Astrocyte (in vitro differentiated cells and primary cell): ENCODE results near the gene ABLIM2. TPM values are rescaled to one million over a fixed set of nuclear protein-coding genes. Genes with fewer than 3 reads are reported as not detected.

Experiments
- DNase-seq: peaks from one replicate; pipeline ENCODE4 v3.0.0-alpha.2; 2010; ENCODE audit warnings: low read depth
- FAIRE-seq: peaks from 2 replicates; lab custom pipeline; 2011; peaks lifted over from hg19 to GRCh38; lab: Jason Lieb, UNC
- H2AFZ ChIP-seq: 2 replicates; pipeline ENCODE4 v1.6.0; 2012; ENCODE audit warnings: low read depth, low read length, inconsistent platforms
- H3K27ac ChIP-seq: 2 replicates; pipeline ENCODE4 v1.5.1; 2011; ENCODE audit warnings: low read depth, low read length, inconsistent platforms
- H3K27me3 ChIP-seq: 2 replicates; pipeline ENCODE4 v1.6.0; 2011; ENCODE audit warnings: low read length, inconsistent platforms; ENCODE audit not compliant: insufficient read depth
- H3K36me3 ChIP-seq: 2 replicates; pipeline ENCODE4 v1.5.1; 2011; ENCODE audit warnings: low read length, inconsistent platforms; ENCODE audit not compliant: insufficient read depth
- H3K4me1 ChIP-seq: 2 replicates; pipeline ENCODE4 v1.5.1; 2011; ENCODE audit warnings: low read length, inconsistent platforms; ENCODE audit not compliant: insufficient read depth
- H3K4me2 ChIP-seq: 2 replicates; pipeline ENCODE4 v1.6.0; 2012; ENCODE audit warnings: low read length, inconsistent platforms
- H3K4me3 ChIP-seq: 2 replicates; pipeline ENCODE4 v1.5.1; 2011; ENCODE audit warnings: low read depth, mild to moderate bottlenecking, low read length, inconsistent platforms; ENCODE audit not compliant: insufficient read depth
- H3K79me2 ChIP-seq: 2 replicates; pipeline ENCODE4 v1.6.0; 2012; ENCODE audit warnings: mild to moderate bottlenecking, low read length, inconsistent platforms; ENCODE audit not compliant: insufficient read depth
- H3K9ac ChIP-seq: 2 replicates; pipeline ENCODE4 v1.6.0; 2012; ENCODE audit warnings: mild to moderate bottlenecking, low read length, inconsistent platforms
- H3K9me3 ChIP-seq: 2 replicates; pipeline ENCODE4 v1.5.1; 2012; ENCODE audit warnings: low read depth, mild to moderate bottlenecking, low read length, inconsistent platforms; ENCODE audit not compliant: insufficient read depth
- H4K20me1 ChIP-seq: 2 replicates; pipeline ENCODE4 v1.6.0; 2012; ENCODE audit warnings: low read length, inconsistent platforms; ENCODE audit not compliant: insufficient read depth
- H3K27ac Mint-ChIP-seq: one replicate; pipeline ENCODE4 v1.8.0; 2021; ENCODE audit warnings: mild to moderate bottlenecking, mixed read lengths; ENCODE audit not compliant: unreplicated experiment
- H3K27me3 Mint-ChIP-seq: one replicate; pipeline ENCODE4 v1.8.0; 2021; ENCODE audit warnings: low read depth, mixed read lengths; ENCODE audit not compliant: unreplicated experiment
- H3K36me3 Mint-ChIP-seq: one replicate; pipeline ENCODE4 v1.8.0; 2021; ENCODE audit warnings: low read depth, mixed read lengths; ENCODE audit not compliant: unreplicated experiment
- H3K4me1 Mint-ChIP-seq: one replicate; pipeline ENCODE4 v1.8.0; 2021; ENCODE audit warnings: low read depth, mixed read lengths; ENCODE audit not compliant: unreplicated experiment
- H3K4me3 Mint-ChIP-seq: one replicate; pipeline ENCODE4 v1.8.0; 2021; ENCODE audit warnings: mild to moderate bottlenecking, moderate library complexity, mixed read lengths; ENCODE audit not compliant: unreplicated experiment
- H3K9me3 Mint-ChIP-seq: one replicate; pipeline ENCODE4 v1.8.0; 2021; ENCODE audit warnings: mild to moderate bottlenecking, mixed read lengths; ENCODE audit not compliant: unreplicated experiment
- EZH2 ChIP-seq: IDR thresholded peaks from 2 replicates; pipeline ENCODE4 v1.6.1; 2012; ENCODE audit warnings: mild to moderate bottlenecking, low read length, inconsistent platforms; ENCODE audit not compliant: insufficient read depth
- total RNA-seq: library from RNA; stranded (reverse); gene quantifications from 2 replicates; pipeline ENCODE4 v1.2.1, GENCODE V29; 2021
- TF ChIP-seq, protein P1 (sequence below): IDR thresholded peaks from 2 replicates; pipeline ENCODE4 v1.5.1; 2011; ENCODE audit warnings: low read depth, mild to moderate bottlenecking, inconsistent platforms, low read length, moderate library complexity; ENCODE audit not compliant: insufficient read depth

Gene ABLIM2
- total RNA-seq, 1 donor from 2014 or later: 0.50 TPM

DNA sequence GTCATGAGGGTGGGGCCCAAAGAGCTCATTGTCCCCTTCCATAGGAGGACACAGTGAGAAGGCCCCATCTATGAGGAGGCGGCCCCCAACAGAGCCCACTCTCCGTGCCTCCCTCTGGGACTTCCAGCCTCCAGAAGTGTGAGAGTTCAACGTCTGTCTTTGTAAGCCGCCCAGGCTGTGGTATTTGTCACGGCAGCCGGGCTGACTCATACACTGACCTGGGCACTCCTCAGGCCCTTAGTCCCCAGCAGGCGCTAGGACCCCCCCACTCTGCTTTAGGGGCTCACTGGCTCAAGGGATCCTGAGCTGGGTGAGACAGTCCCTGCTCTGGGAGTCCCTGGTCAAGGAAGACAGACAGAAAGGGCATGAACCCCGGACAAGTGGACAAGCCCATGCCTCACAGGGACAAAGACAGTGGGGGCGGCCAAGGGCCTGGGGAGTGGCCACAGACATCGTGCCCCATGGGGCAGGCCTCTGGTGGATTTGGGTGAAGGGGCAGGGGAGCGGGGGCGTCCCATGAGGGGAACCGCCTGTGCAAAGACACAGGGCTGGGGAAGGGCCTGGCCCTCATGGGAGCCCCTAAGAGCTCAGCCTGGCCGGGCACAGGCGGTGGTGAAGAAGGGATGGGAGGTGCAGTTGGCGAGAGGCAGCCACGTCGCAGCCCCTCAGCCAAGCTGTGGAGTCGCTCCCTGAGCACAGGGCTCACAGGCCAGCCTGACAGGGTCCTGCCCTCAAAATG lies 21.5 kb downstream of the ABLIM2 start:
- Mint-ChIP-seq H3K36me3 (peaks cover 4% of the 10 kb centered on the region), H3K27ac (no peak overlapping the region), H3K27me3 (peaks cover 70% of the 10 kb centered on the region), H3K4me1 (peaks cover 1% of the 10 kb centered on the region), H3K9me3 (peaks cover 10% of the 10 kb centered on the region), H3K4me3 (no peak overlapping the region)
- no peaks in the 10 kb centered on the region for H4K20me1 ChIP-seq
- no peak for DNase-seq
- H2AFZ ChIP-seq: no peak overlapping the region
- no peak overlapping the region for H3K27ac ChIP-seq
- peaks cover 4% of the 10 kb centered on the region for H3K9me3 ChIP-seq
- TF ChIP-seq EZH2: no peak
- TF ChIP-seq, protein P1, sequence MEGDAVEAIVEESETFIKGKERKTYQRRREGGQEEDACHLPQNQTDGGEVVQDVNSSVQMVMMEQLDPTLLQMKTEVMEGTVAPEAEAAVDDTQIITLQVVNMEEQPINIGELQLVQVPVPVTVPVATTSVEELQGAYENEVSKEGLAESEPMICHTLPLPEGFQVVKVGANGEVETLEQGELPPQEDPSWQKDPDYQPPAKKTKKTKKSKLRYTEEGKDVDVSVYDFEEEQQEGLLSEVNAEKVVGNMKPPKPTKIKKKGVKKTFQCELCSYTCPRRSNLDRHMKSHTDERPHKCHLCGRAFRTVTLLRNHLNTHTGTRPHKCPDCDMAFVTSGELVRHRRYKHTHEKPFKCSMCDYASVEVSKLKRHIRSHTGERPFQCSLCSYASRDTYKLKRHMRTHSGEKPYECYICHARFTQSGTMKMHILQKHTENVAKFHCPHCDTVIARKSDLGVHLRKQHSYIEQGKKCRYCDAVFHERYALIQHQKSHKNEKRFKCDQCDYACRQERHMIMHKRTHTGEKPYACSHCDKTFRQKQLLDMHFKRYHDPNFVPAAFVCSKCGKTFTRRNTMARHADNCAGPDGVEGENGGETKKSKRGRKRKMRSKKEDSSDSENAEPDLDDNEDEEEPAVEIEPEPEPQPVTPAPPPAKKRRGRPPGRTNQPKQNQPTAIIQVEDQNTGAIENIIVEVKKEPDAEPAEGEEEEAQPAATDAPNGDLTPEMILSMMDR: no peak
- no peak overlapping the region for H3K4me2 ChIP-seq
- H3K4me3 ChIP-seq: no peak overlapping the region
- H3K27me3 ChIP-seq: peaks cover 17% of the 10 kb centered on the region
- no peak for FAIRE-seq
- no peaks in the 10 kb centered on the region for H3K79me2 ChIP-seq
- no peaks in the 10 kb centered on the region for H3K4me1 ChIP-seq
- no peak overlapping the region for H3K9ac ChIP-seq
- no peaks in the 10 kb centered on the region for H3K36me3 ChIP-seq

GRCh38 chr4:8136529-8136928 lies 22.1 kb downstream of the ABLIM2 start:
- Histone ChIP-seq H3K27me3 (peaks cover 16% of the 10 kb centered on the region), H3K27ac (no peak overlapping the region), H3K4me2 (no peak overlapping the region), H3K9me3 (peaks cover 4% of the 10 kb centered on the region), H3K4me1 (no peaks in the 10 kb centered on the region), H3K4me3 (no peak overlapping the region), H3K79me2 (no peaks in the 10 kb centered on the region), H3K36me3 (no peaks in the 10 kb centered on the region), H3K9ac (no peak overlapping the region), H4K20me1 (no peaks in the 10 kb centered on the region), H2AFZ (no peak overlapping the region)
- peaks cover 1% of the 10 kb centered on the region for H3K4me1 Mint-ChIP-seq
- DNase-seq: no peak
- no peak for FAIRE-seq
- peaks cover 67% of the 10 kb centered on the region for H3K27me3 Mint-ChIP-seq
- no peak overlapping the region for H3K27ac Mint-ChIP-seq
- no peak overlapping the region for H3K4me3 Mint-ChIP-seq
- peaks cover 10% of the 10 kb centered on the region for H3K9me3 Mint-ChIP-seq
- H3K36me3 Mint-ChIP-seq: peaks cover 4% of the 10 kb centered on the region
- TF ChIP-seq, protein P1: no peak
- no peak for TF ChIP-seq EZH2

DNA sequence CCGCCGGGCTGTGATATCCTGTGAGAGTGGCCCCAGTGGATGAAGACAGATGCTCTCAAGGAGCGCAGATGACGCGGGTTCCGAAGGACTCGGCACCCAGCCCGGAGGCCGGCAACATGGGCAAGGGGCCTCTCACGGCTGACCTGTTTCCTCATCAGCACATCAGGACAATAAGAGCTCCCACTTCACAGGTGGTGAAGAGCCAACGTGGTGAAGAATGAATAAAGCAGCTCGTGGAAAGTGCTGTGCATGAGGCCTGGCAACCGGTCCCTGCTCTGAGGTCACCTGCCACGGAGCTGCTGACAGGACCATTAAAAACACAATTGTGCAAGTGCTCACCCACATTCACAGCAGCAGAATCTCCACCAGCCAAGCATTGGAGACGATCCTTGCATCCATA lies 22.9 kb downstream of the ABLIM2 start:
- peaks cover 1% of the 10 kb centered on the region for H3K4me1 Mint-ChIP-seq
- H3K27ac Mint-ChIP-seq: no peak overlapping the region

More for the DNA sequence above, 22.9 kb downstream of the ABLIM2 start:
- Mint-ChIP-seq H3K36me3 (peaks cover 4% of the 10 kb centered on the region), H3K27me3 (peaks cover 65% of the 10 kb centered on the region), H3K9me3 (peaks cover 8% of the 10 kb centered on the region), H3K4me3 (no peak overlapping the region)
- no peak overlapping the region for H3K27ac ChIP-seq
- peaks cover 14% of the 10 kb centered on the region for H3K27me3 ChIP-seq
- H4K20me1 ChIP-seq: no peaks in the 10 kb centered on the region
- H3K4me1 ChIP-seq: no peaks in the 10 kb centered on the region
- no peak overlapping the region for H2AFZ ChIP-seq
- no peak overlapping the region for H3K9ac ChIP-seq
- H3K36me3 ChIP-seq: no peaks in the 10 kb centered on the region
- peaks cover 4% of the 10 kb centered on the region for H3K9me3 ChIP-seq
- H3K4me2 ChIP-seq: no peak overlapping the region
- H3K79me2 ChIP-seq: no peaks in the 10 kb centered on the region
- TF ChIP-seq, protein P1: no peak
- no peak for TF ChIP-seq EZH2
- DNase-seq: no peak
- no peak for FAIRE-seq
- no peak overlapping the region for H3K4me3 ChIP-seq
